ENCODE results near the gene C3orf18.
"Not testable (repeated sequence)": the region's sequence is repeated elsewhere in the genome, so short reads cannot be mapped to it uniquely, and the experiment has no call there.

C3orf18 gene

GRCh38 chr3:50512908-50513307 lies 54.6 kb downstream of the C3orf18 start:
- H3K4me3 Mint-ChIP-seq; H3K36me3 Mint-ChIP-seq; H3K27ac Mint-ChIP-seq; H3K9me3 Mint-ChIP-seq; DNase-seq (ENCODE audit: low spot score in 2 of 2); ATAC-seq: not testable (repeated sequence)
- peaks cover 11% of the 10 kb centered on the region for H3K4me1 Mint-ChIP-seq

- no peaks in the 10 kb centered on the region for H3K36me3 Mint-ChIP-seq
- DNase-seq (ENCODE audit: low spot score in 2 of 2) (no peak), ATAC-seq (no peak)
- no peak overlapping the region for H3K4me3 Mint-ChIP-seq
- H3K4me1 Mint-ChIP-seq, result peaks cover 11% of the 10 kb centered on the region
- no peaks in the 10 kb centered on the region for H3K9me3 Mint-ChIP-seq
- H3K27ac Mint-ChIP-seq, result no peak overlapping the region
These were observed 55.4 kb downstream of the C3orf18 start for GRCh38 chr3:50512131-50512530.

- no peak for DNase-seq (ENCODE audit: low spot score in 2 of 2)
- Mint-ChIP-seq H3K4me3 (no peak overlapping the region), H3K4me1 (peaks cover 6% of the 10 kb centered on the region), H3K36me3 (no peaks in the 10 kb centered on the region), H3K27ac (no peak overlapping the region), H3K9me3 (no peaks in the 10 kb centered on the region)
- ATAC-seq, result no peak
These were observed 57.2 kb downstream of the C3orf18 start for GRCh38 chr3:50510325-50510724.

DNA sequence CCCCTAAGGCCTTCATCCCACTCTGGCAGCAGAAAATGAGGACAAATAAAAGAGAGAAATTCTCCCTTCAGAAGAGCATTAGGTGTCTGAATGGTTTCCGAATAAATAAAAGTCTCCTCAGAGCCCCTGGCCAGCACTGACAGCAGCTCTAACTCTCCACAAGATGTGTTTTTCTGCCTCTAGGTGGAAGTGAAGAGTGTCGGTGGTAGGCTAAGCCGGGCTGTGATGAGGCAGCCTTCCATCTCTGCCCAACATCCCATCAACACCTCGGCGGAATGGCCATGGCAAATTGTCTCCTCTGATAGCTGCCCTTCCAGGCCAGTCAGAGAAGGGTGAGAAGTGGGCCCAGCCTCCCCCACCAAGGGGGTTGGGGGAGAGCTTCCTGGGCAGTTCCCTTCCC lies 57.8 kb downstream of the C3orf18 start:
- Mint-ChIP-seq H3K27ac (no peak overlapping the region), H3K4me1 (peaks cover 6% of the 10 kb centered on the region)
- ATAC-seq, result no peak

GRCh38 chr3:50508821-50509220 lies 58.7 kb downstream of the C3orf18 start:
- Mint-ChIP-seq H3K36me3 (no peaks in the 10 kb centered on the region), H3K4me1 (peaks cover 6% of the 10 kb centered on the region), H3K4me3 (no peak overlapping the region), H3K9me3 (no peaks in the 10 kb centered on the region), H3K27ac (no peak overlapping the region)
- DNase-seq (ENCODE audit: low spot score in 2 of 2) (no peak), ATAC-seq (no peak)

More for the DNA sequence above, 57.8 kb downstream of the C3orf18 start:
- no peak for DNase-seq (ENCODE audit: low spot score in 2 of 2)
- H3K4me3 Mint-ChIP-seq, result no peak overlapping the region
- H3K9me3 Mint-ChIP-seq, result no peaks in the 10 kb centered on the region
- no peaks in the 10 kb centered on the region for H3K36me3 Mint-ChIP-seq

Measured in stimulated activated effector memory CD8-positive, alpha-beta T cell treated with anti-CD3 and anti-CD28 coated beads, Interleukin-12 subunit alpha, Interleukin-12 subunit beta, amount 100 ng/mL, for 72 hours (primary cell).